Fibroblast of the aortic adventitia (primary cell): ENCODE data around the gene ARPC1B. TPM values are rescaled to one million over a fixed set of nuclear protein-coding genes. Genes with fewer than 3 reads are reported as not detected.
A peak's percentile ranks its signal among the peaks of the same experiment; 100 is the strongest.

Experiments
- DNase-seq: peaks from one replicate; pipeline ENCODE4 v3.0.0-alpha.2; 2010; ENCODE audit warnings: low read depth
- H3K4me3 ChIP-seq: 2 replicates; pipeline ENCODE4 v1.5.1; 2011; ENCODE audit warnings: low read depth, mild to moderate bottlenecking, control low read depth, low read length, moderate library complexity
- total RNA-seq: library from RNA; depleted of rRNA; stranded (reverse); fragments of >200 nt; gene quantifications from 2 replicates; pipeline ENCODE4 v1.2.3, GENCODE V29; 2012; ENCODE audit warnings: low replicate concordance
- TF ChIP-seq, protein P1 (sequence below): IDR thresholded peaks from 2 replicates; pipeline ENCODE4 v1.5.1; 2011; ENCODE audit warnings: mild to moderate bottlenecking, low read length, control low read depth, inconsistent platforms; ENCODE audit not compliant: insufficient read depth

ARPC1B gene
- total RNA-seq, 1 donor: 358 TPM

DNA sequence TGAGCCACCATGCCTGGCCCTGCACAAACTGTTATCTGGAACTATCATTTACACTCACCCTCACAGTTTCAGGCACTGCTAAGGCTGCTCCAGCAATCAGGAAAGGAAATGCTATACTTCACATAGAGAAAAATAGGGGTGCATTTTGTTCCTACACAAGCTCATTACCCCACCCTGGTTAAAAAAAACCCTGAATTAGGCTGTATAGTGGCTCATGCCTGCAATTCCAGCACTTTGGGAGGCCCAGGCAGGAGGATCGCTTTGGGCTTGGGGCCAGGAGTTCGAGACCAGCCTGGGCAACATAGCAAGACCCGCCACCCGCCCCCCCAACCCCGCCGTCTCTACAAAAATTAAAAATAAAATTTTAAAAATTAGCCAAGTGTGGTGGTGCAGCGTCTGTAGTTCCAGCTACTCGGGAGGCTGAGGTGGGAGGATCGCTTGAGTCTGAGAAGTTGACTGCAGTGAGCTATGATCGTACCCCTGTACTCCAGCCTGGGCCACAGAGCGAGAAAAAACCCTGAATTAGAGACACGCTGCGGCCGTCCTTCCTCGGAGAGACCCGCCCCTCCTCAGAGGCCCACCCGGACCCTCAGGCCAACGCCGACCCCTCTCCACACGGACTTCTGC is 63.5 kb downstream of the ARPC1B start:
- H3K4me3 ChIP-seq: peak overlapping the region; percentile 72
- TF ChIP-seq, protein P1, sequence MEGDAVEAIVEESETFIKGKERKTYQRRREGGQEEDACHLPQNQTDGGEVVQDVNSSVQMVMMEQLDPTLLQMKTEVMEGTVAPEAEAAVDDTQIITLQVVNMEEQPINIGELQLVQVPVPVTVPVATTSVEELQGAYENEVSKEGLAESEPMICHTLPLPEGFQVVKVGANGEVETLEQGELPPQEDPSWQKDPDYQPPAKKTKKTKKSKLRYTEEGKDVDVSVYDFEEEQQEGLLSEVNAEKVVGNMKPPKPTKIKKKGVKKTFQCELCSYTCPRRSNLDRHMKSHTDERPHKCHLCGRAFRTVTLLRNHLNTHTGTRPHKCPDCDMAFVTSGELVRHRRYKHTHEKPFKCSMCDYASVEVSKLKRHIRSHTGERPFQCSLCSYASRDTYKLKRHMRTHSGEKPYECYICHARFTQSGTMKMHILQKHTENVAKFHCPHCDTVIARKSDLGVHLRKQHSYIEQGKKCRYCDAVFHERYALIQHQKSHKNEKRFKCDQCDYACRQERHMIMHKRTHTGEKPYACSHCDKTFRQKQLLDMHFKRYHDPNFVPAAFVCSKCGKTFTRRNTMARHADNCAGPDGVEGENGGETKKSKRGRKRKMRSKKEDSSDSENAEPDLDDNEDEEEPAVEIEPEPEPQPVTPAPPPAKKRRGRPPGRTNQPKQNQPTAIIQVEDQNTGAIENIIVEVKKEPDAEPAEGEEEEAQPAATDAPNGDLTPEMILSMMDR: no peak
- no peak for DNase-seq

DNA sequence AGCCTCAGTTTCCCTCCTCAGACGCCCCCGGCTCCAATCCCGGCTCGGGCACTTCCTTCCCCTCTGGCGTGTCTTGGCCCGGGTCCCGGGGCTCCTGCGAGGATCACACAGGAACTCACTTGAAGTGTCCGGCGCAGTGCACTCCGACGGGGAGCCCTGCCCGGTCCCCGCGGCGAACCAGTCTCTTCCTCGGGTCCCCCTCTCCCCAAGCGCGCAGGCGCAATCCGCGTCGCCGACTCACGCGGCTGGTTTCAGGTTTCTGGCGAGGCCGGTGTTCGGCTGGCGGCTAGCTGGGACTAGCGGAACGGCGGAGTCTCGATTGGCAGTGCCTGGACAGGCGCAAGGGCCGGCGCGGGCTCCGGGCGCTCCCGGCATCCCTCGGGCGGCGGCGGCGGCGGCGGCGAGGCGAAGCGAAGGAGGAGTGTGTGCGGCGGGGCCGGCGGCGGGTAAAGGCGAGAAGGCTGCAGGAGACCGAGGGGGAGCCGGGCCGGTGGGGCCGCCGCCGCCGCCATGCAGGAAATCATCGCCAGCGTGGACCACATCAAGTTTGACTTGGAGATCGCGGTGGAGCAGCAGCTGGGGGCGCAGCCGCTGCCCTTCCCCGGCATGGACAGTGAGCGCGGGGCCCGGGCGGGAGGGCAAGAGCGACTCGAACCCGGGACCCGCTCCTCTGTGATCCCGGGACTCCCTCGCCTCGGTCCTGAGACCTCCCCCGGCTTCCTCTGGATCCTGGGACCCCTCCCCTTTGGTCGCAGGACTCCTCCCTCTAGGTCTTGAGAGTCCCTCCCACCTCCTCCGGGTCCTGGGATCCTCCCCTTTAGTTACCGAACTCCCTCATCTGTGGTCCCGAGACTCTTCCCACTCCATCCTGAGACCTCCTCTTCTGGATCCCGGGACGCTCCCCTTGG is 64.3 kb downstream of the ARPC1B start, which contains the start of the genes CPSF4 and PTCD1:
CPSF4 (plus strand) TSS at position 371 of the 908 bp plus-strand sequence; CDS start at position 511, 140 bp downstream.
PTCD1 (minus strand) TSS at position 226 of the 908 bp plus-strand sequence. CDS start 3,556 bp downstream, outside the sequence.
- H3K4me3 ChIP-seq: peak within 1 kb of the TSS; percentile 72
- DNase-seq: peak; percentile 94
- TF ChIP-seq, protein P1: no peak

DNA sequence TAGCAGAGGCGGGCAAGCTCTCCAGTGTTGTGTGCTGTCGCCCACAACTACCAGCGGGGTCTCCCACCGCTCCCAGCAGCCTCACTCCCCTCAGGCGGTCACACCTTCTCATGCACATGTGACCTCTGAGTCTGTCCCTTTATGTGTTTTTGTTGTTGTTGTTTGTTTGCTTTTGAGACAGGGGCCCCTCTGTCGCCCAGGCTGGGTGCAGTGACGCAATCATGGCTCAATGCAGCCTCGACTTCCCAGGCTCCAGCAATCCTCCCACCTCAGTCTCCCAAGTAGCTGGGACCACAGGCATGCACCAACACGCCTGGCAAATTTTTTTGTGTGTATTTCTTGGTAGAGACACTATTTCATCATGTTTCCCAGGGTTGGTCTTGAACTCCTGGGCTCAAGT is 65.7 kb downstream of the ARPC1B start:
- TF ChIP-seq, protein P1: no peak
- peak; percentile 55 for DNase-seq
- peak overlapping the region; percentile 72 for H3K4me3 ChIP-seq

Other genes with a start within 250 kb of the ARPC1B start
- 16.0 and 22.6 TPM in 2 replicates for gene SMURF1, start 230.6 kb upstream of the ARPC1B start, total RNA-seq
- gene KPNA7, start 166.6 kb upstream of the ARPC1B start, total RNA-seq: not detected in 2 replicates
- not detected in 2 replicates for gene MYH16, start 101.9 kb upstream of the ARPC1B start, total RNA-seq
- 85.0 and 253 TPM in 2 replicates for gene ARPC1A, start 48.8 kb upstream of the ARPC1B start, total RNA-seq
- gene PDAP1, start 33.9 kb downstream of the ARPC1B start, total RNA-seq: 29.2 and 66.9 TPM in 2 replicates
- 137 and 171 TPM in 2 replicates for gene BUD31, start 34.2 kb downstream of the ARPC1B start, total RNA-seq
- gene PTCD1, start 64.1 kb downstream of the ARPC1B start, total RNA-seq: 1.3 and 4.4 TPM in 2 replicates
- gene CPSF4, start 64.2 kb downstream of the ARPC1B start, total RNA-seq: 13.1 and 23.3 TPM in 2 replicates
- gene ATP5MF, start 91.4 kb downstream of the ARPC1B start, total RNA-seq: 42.5 and 820 TPM in 2 replicates
- 3.9 and 6.9 TPM in 2 replicates for gene ZNF789, start 98.2 kb downstream of the ARPC1B start, total RNA-seq
- 23.4 and 31.2 TPM in 2 replicates for gene ZNF394, start 125.6 kb downstream of the ARPC1B start, total RNA-seq
- 9.1 and 11.8 TPM in 2 replicates for gene ZKSCAN5, start 129.9 kb downstream of the ARPC1B start, total RNA-seq
- 5.9 and 8.9 TPM in 2 replicates for gene FAM200A, start 177.4 kb downstream of the ARPC1B start, total RNA-seq
- gene ZNF655, start 183.9 kb downstream of the ARPC1B start, total RNA-seq: 54.2 and 76.0 TPM in 2 replicates
- 0.54 TPM in 1 of 2 replicates, not detected in the other for gene TMEM225B, start 223.5 kb downstream of the ARPC1B start, total RNA-seq
- 8.1 and 22.0 TPM in 2 replicates for gene ZSCAN25, start 242.2 kb downstream of the ARPC1B start, total RNA-seq